PC-9 (cell line): ENCODE measurements around the gene MZT2B. TPM values are rescaled to one million over a fixed set of nuclear protein-coding genes. Genes with fewer than 3 reads are reported as not detected.
"Not testable (repeated sequence)": the region's sequence is repeated elsewhere in the genome, so short reads cannot be mapped to it uniquely, and the experiment has no call there.

ENCODE experiments used
- BruUV-seq: library from RNA; stranded (reverse); fragments of 400-500 nt; replicated peaks from 2 replicates; lab custom pipeline; 2021; lab: Mats Ljungman, UMichigan
- CTCF ChIA-PET: fragments of 300-600 bp; sonication (Branson Sonifier 250); formaldehyde crosslinking; loops from one replicate; lab custom pipeline; 2022; ENCODE audit warnings: antibody characterized with exemption; lab: Charles Lee
- POLR2A ChIA-PET: fragments of 300-600 bp; sonication (Branson Sonifier 250); formaldehyde crosslinking; loops from one replicate; lab custom pipeline; 2022; ENCODE audit warnings: antibody characterized with exemption; ENCODE audit not compliant: unreplicated experiment; lab: Charles Lee
- DNase-seq, 2 experiments: peaks; one replicate each; pipeline versions ENCODE4 v3.0.0 to v3.0.0-alpha.2; 2015 to 2022; ENCODE audit warnings: mixed read lengths in 1 of 2
- H2AFZ ChIP-seq: fragments of 200-600 bp; sonication (generic); 2 replicates; pipeline ENCODE4 v1.8.1; 2017; ENCODE audit warnings: antibody characterized with exemption
- H3F3A ChIP-seq: fragments of 200-600 bp; sonication (generic); 2 replicates; pipeline ENCODE4 v1.8.1; 2017; ENCODE audit warnings: antibody characterized with exemption, mild to moderate bottlenecking, low read depth; ENCODE audit not compliant: insufficient read depth
- H3K27ac ChIP-seq: fragments of 200-600 bp; sonication (generic); 2 replicates; pipeline ENCODE4 v1.6.1; 2016; ENCODE audit warnings: mixed run types
- H3K27me3 ChIP-seq: fragments of 200-600 bp; sonication (generic); 2 replicates; pipeline ENCODE4 v1.6.1; 2016; ENCODE audit warnings: low read depth, mixed run types; ENCODE audit not compliant: insufficient read depth
- H3K36me3 ChIP-seq: fragments of 200-600 bp; sonication (generic); 2 replicates; pipeline ENCODE4 v1.6.1; 2016; ENCODE audit warnings: low read depth, mixed run types
- H3K4me1 ChIP-seq: fragments of 200-600 bp; sonication (generic); replicated peaks from 2 replicates; pipeline ENCODE4 v1.6.1; 2016; ENCODE audit warnings: mixed run types; ENCODE audit not compliant: insufficient read depth
- H3K4me2 ChIP-seq: fragments of 200-600 bp; sonication (generic); 2 replicates; pipeline ENCODE4 v1.6.1; 2017; ENCODE audit warnings: mixed run types
- H3K4me3 ChIP-seq: fragments of 200-600 bp; sonication (generic); 2 replicates; pipeline ENCODE4 v1.6.1; 2016; ENCODE audit warnings: mixed run types
- H3K79me2 ChIP-seq: fragments of 200-600 bp; sonication (generic); 2 replicates; pipeline ENCODE4 v1.6.1; 2017; ENCODE audit warnings: low read depth, mixed run types
- H3K9me2 ChIP-seq: fragments of 200-600 bp; sonication (generic); 2 replicates; pipeline ENCODE4 v1.8.1; 2017; ENCODE audit warnings: mild to moderate bottlenecking; ENCODE audit not compliant: insufficient read depth
- H3K9me3 ChIP-seq: fragments of 200-600 bp; sonication (generic); 2 replicates; pipeline ENCODE4 v1.8.1; 2016; ENCODE audit warnings: low read depth; ENCODE audit not compliant: insufficient read depth
- H4K20me1 ChIP-seq: fragments of 200-600 bp; sonication (generic); 2 replicates; pipeline ENCODE4 v1.8.1; 2017; ENCODE audit not compliant: insufficient read depth
- EZH2 ChIP-seq: fragments of 200-600 bp; sonication (generic); IDR thresholded peaks from 2 replicates; pipeline ENCODE4 v1.8.0; 2017; ENCODE audit warnings: antibody characterized with exemption, low read depth
- intact Hi-C: fragments of 100-400 bp; cut with micrococcal nuclease; formaldehyde crosslinking; loops from one replicate; pipeline ENCODE4 v1.10.0; 2022; ENCODE audit not compliant: unreplicated experiment
- total RNA-seq: library from RNA; stranded (reverse); gene quantifications from 2 replicates; pipeline ENCODE4 v1.2.3, GENCODE V29; 2021
- TF ChIP-seq, protein P1 (sequence below): fragments of 200-600 bp; sonication (generic); conservative IDR thresholded peaks from 2 replicates; pipeline ENCODE4 v1.6.1; 2017; ENCODE audit warnings: mixed run types, antibody characterized with exemption, mild to moderate bottlenecking, moderate library complexity

The MZT2B gene
- total RNA-seq, 1 experiment from 2014 or later = 313 TPM

DNA sequence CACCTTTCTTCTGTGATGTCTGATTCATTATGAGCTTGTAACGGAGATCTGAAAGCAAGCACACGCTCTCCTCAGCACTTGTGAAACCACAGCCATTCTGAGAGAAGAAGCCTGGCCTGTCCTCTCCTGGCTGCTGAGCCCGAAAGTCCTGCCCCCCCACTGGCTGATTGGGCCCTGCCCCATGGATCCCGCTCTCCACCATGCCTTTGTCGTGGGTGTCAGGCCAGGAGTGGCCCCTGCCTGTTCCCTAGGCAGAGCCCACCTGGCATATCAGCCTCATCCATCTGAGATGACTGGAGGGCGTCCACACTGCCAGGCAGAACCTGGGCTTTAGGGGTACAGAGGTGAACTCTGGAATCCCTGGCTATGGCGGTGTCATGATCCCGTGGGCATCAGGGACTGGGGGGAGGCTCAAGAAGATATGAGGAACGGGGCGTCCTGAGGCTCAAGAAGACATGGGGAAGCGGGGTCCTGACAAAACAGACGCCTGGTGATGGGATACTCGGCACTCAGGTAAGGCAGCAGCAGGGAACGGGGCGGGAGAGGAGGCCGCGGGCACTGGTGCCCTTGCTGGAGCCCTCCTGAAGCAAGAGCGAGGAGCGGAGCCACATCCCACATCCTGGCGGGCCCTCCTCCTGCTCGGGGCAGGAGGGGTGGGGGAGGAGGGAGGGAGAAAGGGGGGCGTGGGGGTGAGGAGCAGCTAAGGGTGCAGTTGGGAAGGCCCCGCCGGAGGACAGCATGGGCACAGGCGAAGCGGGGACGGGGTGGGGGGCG is 38.6 kb upstream of the MZT2B start:
- H3K4me2 ChIP-seq, H3K27me3 ChIP-seq, CTCF ChIA-PET, H3K79me2 ChIP-seq, BruUV-seq, DNase-seq, H3K36me3 ChIP-seq, H3K9me2 ChIP-seq, intact Hi-C loops, H3K4me3 ChIP-seq, POLR2A ChIA-PET, H3K27ac ChIP-seq, H4K20me1 ChIP-seq, H3F3A ChIP-seq, H3K9me3 ChIP-seq, H3K4me1 ChIP-seq, H2AFZ ChIP-seq: not testable (repeated sequence)

DNA sequence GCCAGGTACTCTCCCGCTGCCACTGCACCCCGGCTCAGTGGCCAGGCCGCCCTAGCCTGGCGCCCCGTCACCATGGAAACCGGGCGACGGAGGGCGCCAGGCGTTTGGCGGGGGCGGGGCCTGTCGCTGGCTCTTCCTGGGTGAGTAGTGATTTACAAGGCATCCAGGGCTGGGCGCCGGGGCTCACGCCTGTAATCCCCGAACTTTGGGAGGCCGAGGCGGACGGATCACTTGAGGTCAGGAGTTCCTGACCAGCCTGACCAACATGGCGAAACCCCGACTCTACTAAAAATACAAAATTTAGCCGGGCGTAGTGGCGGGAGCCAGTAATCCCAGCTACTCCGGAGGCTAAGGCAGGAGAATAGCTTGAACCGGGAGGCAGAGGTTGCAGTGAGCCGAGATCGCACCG is 37.1 kb upstream of the MZT2B start, which contains the start of gene CCDC74B:
Gene CCDC74B, minus strand, starts transcription at position 107 of the 409 bp plus-strand sequence. CDS start 116 bp downstream, outside the sequence.
- H3K4me2 ChIP-seq = peak within 1 kb of the TSS; percentile 84
- CTCF ChIA-PET, BruUV-seq: not testable (repeated sequence)

DNA sequence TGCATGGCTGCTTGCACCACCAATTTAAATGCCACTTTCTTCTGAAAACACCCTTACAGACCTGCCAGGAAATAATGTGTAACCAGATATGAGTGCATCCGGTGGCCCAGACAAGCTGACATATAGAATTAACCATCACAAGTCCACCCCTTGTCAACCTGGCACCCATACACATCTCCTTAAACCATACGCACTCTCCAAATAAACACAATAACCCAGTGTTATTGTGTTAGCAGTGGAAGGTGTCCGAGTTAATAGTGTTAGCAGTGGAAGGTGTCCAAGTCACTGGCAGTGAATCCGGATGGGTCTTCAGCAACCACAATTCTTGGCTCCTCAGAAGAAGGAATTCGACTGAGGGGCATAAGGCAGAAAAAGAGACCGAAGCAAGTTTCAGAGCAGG is 33.5 kb upstream of the MZT2B start:
- POLR2A ChIA-PET, H3K79me2 ChIP-seq, CTCF ChIA-PET: not testable (repeated sequence)

More for the DNA sequence above, 37.1 kb upstream of the MZT2B start, which contains the start of gene CCDC74B:
- Histone ChIP-seq H2AFZ (peak within 1 kb of the TSS; percentile 78), H3K4me3 (peak within 1 kb of the TSS; percentile 53; the same call in 1 of the 2 replicates)
- POLR2A ChIA-PET, H3K27ac ChIP-seq, intact Hi-C loops, H3K36me3 ChIP-seq, H3K79me2 ChIP-seq, H3K27me3 ChIP-seq, H3K9me3 ChIP-seq, H4K20me1 ChIP-seq, H3F3A ChIP-seq, H3K9me2 ChIP-seq, H3K4me1 ChIP-seq: not testable (repeated sequence)
- DNase-seq = peak in 1 of 2 experiments; percentile 64

DNA sequence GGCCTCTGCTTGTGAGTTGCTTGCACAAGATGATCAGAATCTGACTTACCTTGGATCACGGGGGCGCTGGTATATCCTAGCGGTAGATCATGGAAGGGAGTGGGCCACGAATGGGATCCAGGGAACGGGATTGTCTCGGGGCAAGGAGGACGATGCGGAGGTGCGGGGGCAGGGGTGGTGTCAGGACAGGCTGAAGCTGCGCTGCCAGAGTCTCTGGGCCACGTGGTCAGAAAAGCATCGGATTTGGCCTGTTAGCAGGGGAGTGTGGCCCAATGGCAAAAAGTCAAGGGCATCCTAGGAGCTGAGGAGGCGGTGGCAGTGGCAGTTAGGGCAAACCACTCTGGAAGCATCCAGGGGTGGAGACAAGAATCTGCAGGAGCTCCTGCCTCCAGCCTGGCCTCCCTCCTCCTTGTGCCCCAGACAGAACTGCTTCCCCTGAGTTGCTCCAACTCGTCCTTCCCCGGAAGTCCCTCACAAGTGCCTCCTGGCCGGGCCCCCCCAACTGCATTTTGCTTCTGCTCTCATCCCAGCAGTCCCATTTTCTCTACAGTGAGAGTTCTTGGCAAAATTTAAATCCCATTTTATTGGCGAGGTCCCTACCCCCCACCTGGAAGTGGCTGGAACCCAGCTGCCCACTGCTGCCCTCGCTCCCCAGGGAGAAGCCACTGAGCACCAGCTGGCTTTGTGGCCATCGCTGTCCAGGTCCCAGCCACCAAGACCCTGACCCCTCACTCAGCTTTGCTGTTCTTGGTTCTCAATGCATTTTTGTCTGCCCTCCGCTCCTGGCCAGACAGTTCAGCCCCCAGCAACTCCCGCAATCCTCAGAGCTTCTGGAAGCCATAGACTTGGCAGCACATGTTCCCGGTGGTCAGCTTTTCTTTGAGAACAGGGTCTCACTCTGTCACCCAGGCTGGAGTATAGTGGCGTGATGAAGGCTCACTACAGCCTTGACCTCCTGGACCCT is 31.6 kb upstream of the MZT2B start:
- Histone ChIP-seq H3K4me2 (no peak overlapping the region), H3F3A (no peaks in the 10 kb centered on the region), H4K20me1 (no peaks in the 10 kb centered on the region), H3K9me2 (no peaks in the 10 kb centered on the region), H3K9me3 (no peaks in the 10 kb centered on the region), H3K79me2 (no peaks in the 10 kb centered on the region), H2AFZ (no peak overlapping the region), H3K27me3 (no peaks in the 10 kb centered on the region), H3K4me3 (no peak overlapping the region), H3K27ac (no peak overlapping the region), H3K4me1 (no peaks in the 10 kb centered on the region), H3K36me3 (no peaks in the 10 kb centered on the region)
- DNase-seq = no peak
- ChIA-PET CTCF (no interaction called here), POLR2A (no interaction called here)
- intact Hi-C loops = no loop called here
- TF ChIP-seq, protein P1, sequence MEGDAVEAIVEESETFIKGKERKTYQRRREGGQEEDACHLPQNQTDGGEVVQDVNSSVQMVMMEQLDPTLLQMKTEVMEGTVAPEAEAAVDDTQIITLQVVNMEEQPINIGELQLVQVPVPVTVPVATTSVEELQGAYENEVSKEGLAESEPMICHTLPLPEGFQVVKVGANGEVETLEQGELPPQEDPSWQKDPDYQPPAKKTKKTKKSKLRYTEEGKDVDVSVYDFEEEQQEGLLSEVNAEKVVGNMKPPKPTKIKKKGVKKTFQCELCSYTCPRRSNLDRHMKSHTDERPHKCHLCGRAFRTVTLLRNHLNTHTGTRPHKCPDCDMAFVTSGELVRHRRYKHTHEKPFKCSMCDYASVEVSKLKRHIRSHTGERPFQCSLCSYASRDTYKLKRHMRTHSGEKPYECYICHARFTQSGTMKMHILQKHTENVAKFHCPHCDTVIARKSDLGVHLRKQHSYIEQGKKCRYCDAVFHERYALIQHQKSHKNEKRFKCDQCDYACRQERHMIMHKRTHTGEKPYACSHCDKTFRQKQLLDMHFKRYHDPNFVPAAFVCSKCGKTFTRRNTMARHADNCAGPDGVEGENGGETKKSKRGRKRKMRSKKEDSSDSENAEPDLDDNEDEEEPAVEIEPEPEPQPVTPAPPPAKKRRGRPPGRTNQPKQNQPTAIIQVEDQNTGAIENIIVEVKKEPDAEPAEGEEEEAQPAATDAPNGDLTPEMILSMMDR = no peak
- TF ChIP-seq EZH2 = no peak
- no TSS peak for BruUV-seq

More for the DNA sequence above, 33.5 kb upstream of the MZT2B start:
- H3K27ac ChIP-seq, H3K36me3 ChIP-seq, H3K4me3 ChIP-seq, BruUV-seq, H2AFZ ChIP-seq, H3K27me3 ChIP-seq, H3K9me2 ChIP-seq, intact Hi-C loops, H3K4me1 ChIP-seq, H3K4me2 ChIP-seq, H4K20me1 ChIP-seq, H3K9me3 ChIP-seq, H3F3A ChIP-seq, DNase-seq: not testable (repeated sequence)

DNA sequence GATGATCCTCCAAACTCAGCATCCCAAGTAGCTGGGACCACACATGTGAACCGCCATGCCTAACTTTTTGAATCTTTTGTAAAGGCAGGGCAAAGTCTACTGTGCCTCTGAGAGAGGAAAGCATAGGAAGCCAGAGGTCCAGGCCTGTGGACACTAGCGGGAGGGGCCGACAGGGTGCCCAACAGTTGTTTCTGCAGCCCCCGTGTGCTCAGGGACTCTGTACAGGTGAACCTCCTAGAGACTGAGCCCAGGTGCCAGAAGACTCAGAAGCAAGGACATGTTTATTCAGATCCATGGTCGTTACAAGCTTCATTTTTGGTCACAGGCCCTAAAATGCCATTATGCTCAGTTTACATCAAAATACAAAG is 30.9 kb upstream of the MZT2B start:
- H3K4me2 ChIP-seq, CTCF ChIA-PET, H3K27ac ChIP-seq, H2AFZ ChIP-seq, H4K20me1 ChIP-seq, POLR2A ChIA-PET, H3K9me2 ChIP-seq, H3K27me3 ChIP-seq, H3K9me3 ChIP-seq, BruUV-seq, H3K4me3 ChIP-seq, DNase-seq, H3K36me3 ChIP-seq, H3K79me2 ChIP-seq, H3K4me1 ChIP-seq, H3F3A ChIP-seq, intact Hi-C loops: not testable (repeated sequence)

DNA sequence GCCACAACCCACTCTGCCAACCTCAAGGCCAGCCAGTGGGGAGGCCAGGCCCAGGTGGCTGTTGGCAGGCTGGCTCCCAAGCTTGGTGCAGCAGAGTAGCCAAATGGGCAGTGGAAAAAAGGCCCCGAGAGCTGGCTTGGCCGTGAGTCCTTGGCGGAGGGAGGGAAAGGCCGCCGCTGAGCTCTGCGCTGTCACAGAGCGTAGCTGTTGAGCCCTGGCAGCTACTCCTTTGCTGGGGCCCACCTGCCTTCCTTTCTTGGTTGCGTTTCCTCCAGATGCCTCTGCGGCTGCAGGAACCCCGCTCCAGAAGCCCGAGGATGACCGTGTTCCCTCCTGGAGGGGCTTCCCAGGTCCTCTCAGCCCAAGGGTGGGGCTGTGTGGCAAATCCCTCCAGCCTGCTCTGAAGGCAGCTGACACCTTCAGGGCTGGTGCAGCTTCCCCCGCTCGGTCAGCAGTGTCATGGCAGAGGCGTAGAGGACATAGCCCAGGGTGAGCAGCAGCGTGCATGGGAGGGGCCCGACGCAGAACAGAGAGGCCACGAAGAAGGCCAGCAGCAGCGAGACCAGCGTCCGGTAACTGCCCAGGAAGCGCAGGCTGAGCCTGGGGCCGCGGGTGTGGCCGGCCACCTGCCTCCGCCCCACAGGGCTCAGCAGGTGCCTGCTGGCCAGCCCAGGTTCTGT is 29.8 kb upstream of the MZT2B start:
- H3K4me1 ChIP-seq, H3K9me2 ChIP-seq, H3K27ac ChIP-seq, CTCF ChIA-PET, H3K4me2 ChIP-seq, H4K20me1 ChIP-seq, intact Hi-C loops, H3K4me3 ChIP-seq, H3K79me2 ChIP-seq, H3K36me3 ChIP-seq, H2AFZ ChIP-seq, H3F3A ChIP-seq, POLR2A ChIA-PET, H3K27me3 ChIP-seq, DNase-seq, H3K9me3 ChIP-seq: not testable (repeated sequence)
- TSS peak; percentile 9 for BruUV-seq
